K562 treated with DMSO at 1 percent for 48 hours (cell line): ENCODE measurements around the gene CYP2S1. TPM values are rescaled to one million over a fixed set of nuclear protein-coding genes. Genes with fewer than 3 reads are reported as not detected.

Source experiments
- total RNA-seq: library from RNA; unstranded; fragments of 300-600 nt; gene quantifications from 2 replicates; pipeline ENCODE4 v1.2.3, GENCODE V29; 2022; ENCODE audit warnings: low replicate concordance; ENCODE audit errors: extremely low read depth

CYP2S1 gene, protein sequence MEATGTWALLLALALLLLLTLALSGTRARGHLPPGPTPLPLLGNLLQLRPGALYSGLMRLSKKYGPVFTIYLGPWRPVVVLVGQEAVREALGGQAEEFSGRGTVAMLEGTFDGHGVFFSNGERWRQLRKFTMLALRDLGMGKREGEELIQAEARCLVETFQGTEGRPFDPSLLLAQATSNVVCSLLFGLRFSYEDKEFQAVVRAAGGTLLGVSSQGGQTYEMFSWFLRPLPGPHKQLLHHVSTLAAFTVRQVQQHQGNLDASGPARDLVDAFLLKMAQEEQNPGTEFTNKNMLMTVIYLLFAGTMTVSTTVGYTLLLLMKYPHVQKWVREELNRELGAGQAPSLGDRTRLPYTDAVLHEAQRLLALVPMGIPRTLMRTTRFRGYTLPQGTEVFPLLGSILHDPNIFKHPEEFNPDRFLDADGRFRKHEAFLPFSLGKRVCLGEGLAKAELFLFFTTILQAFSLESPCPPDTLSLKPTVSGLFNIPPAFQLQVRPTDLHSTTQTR
- not detected in 2 replicates for total RNA-seq

DNA sequence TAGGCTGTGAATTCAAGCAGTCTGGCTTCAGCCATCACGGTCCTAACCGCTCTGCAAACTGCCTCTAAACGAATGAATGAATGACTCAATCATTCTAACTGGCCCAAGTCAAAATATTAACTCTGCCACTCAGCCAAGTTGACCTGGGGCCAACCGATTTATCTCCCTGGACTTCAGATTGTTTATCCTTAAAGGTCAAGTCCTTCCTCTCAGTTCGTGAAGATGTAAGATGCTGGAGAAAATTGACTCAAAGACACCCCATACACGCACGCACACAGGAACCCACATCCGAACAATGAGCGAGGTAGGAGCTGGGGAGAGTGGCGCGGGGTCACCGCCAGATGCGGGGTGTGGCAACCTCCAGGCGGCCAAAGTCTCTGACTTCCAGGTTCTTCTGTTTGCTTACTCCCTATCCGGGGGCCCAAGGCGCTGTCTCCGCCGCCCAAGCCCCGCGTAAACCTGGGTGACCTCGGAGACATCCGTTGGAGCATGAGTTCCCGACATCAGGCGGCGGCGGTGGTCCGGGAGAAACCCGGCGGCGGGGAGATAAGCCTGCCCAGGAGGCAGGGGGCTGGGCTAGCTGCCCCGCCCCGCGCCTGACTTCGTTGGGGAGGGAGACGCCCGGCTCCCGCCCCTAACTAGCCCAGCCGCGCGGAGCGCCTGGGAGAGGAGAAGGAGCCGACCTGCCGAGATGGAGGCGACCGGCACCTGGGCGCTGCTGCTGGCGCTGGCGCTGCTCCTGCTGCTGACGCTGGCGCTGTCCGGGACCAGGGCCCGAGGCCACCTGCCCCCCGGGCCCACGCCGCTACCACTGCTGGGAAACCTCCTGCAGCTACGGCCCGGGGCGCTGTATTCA is at the start of gene CYP2S1:
CYP2S1 (plus strand) TSS at position 646 of the 856 bp plus-strand sequence; CDS start at position 692, 46 bp downstream.

DNA sequence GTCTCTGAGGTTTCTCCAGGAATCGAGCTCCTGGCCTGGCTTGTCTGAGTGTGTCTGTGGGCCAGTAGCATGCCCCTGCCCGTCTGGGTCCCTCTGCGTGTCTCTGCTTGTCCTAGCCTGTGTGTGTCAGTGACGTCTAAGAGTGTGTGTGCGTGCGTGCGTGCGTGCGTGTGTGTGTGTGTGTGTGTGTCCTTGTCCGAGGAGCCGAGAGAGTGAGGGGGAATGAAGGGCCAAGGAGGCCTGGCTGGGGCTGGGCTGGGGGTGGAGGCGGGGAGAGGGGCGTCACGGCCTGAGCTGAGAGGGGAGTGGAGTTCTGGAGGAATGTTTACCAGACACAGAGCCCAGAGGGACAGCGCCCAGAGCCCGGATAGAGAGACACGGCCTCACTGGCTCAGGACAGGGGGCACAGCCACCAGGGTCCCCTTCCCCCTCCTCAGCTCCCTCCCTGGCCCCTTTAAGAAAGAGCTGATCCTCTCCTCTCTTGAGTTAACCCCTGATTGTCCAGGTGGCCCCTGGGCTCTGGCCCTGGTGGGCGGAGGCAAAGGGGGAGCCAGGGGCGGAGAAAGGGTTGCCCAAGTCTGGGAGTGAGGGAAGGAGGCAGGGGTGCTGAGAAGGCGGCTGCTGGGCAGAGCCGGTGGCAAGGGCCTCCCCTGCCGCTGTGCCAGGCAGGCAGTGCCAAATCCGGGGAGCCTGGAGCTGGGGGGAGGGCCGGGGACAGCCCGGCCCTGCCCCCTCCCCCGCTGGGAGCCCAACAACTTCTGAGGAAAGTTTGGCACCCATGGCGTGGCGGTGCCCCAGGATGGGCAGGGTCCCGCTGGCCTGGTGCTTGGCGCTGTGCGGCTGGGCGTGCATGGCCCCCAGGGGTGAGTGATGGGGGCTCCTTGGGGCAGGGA is 25.8 kb downstream of the CYP2S1 start, which contains the start of gene AXL:
AXL (plus strand) TSS at position 609 of the 893 bp plus-strand sequence; CDS start at position 779, 170 bp downstream.

Other genes with a start within 250 kb of the CYP2S1 start
- gene CYP2B6, start 201.9 kb upstream of the CYP2S1 start, total RNA-seq = not detected in 2 replicates
- gene CYP2A13, start 104.8 kb upstream of the CYP2S1 start, total RNA-seq = not detected in 2 replicates
- not detected in 2 replicates for gene CYP2F1, start 78.8 kb upstream of the CYP2S1 start, total RNA-seq
- not detected in 2 replicates for gene AXL, start 26.0 kb downstream of the CYP2S1 start, total RNA-seq
- gene HNRNPUL1, start 71.2 kb downstream of the CYP2S1 start, total RNA-seq = 971 and 1,312 TPM in 2 replicates
- gene CCDC97, start 117.0 kb downstream of the CYP2S1 start, total RNA-seq = not detected in 2 replicates
- not detected in 2 replicates for gene TGFB1, start 160.7 kb downstream of the CYP2S1 start, total RNA-seq
- not detected in 2 replicates for gene B9D2, start 170.9 kb downstream of the CYP2S1 start, total RNA-seq
- not detected in 2 replicates for gene TMEM91, start 183.3 kb downstream of the CYP2S1 start, total RNA-seq
- not detected in 2 replicates for gene EXOSC5, start 204.1 kb downstream of the CYP2S1 start, total RNA-seq
- gene BCKDHA, start 204.6 kb downstream of the CYP2S1 start, total RNA-seq = not detected in 2 replicates
- not detected in 2 replicates for gene B3GNT8, start 234.2 kb downstream of the CYP2S1 start, total RNA-seq
- not detected in 2 replicates for gene DMAC2, start 246.7 kb downstream of the CYP2S1 start, total RNA-seq
- gene ERICH4, start 249.9 kb downstream of the CYP2S1 start, total RNA-seq = not detected in 2 replicates